GM21447 (cell line): ENCODE results near the gene NOTCH1.
"Not testable (repeated sequence)": the region's sequence is repeated elsewhere in the genome, so short reads cannot be mapped to it uniquely, and the experiment has no call there.

Source experiments
- ATAC-seq: cut with Tn5 transposase; IDR thresholded peaks from one replicate; pipeline ENCODE4 v1.9.1; 2021; ENCODE audit not compliant: unreplicated experiment

The NOTCH1 gene

GRCh38 chr9:136565715-136566552, 20.1 kb upstream of the NOTCH1 start:
- no peak for ATAC-seq

- ATAC-seq = no peak
These were observed 19.4 kb upstream of the NOTCH1 start for GRCh38 chr9:136565086-136565714.

GRCh38 chr9:136564379-136564988, 18.6 kb upstream of the NOTCH1 start:
- peak; percentile 76 for ATAC-seq

- ATAC-seq = no peak
These were observed 17.9 kb upstream of the NOTCH1 start for GRCh38 chr9:136563646-136564325.

- no peak for ATAC-seq
These were observed 17.1 kb upstream of the NOTCH1 start for GRCh38 chr9:136562746-136563495.

GRCh38 chr9:136561779-136562178, 15.9 kb upstream of the NOTCH1 start:
- no peak for ATAC-seq

- ATAC-seq = no peak
These were observed 14.7 kb upstream of the NOTCH1 start for GRCh38 chr9:136560586-136560985.

GRCh38 chr9:136559371-136559770, 13.5 kb upstream of the NOTCH1 start:
- ATAC-seq = not testable (repeated sequence)

- not testable (repeated sequence) for ATAC-seq
These were observed 13.0 kb upstream of the NOTCH1 start for GRCh38 chr9:136558846-136559245.

- no peak for ATAC-seq
These were observed 12.5 kb upstream of the NOTCH1 start for GRCh38 chr9:136558373-136558772.

- no peak for ATAC-seq
These were observed 11.2 kb upstream of the NOTCH1 start for GRCh38 chr9:136557036-136557435.

- ATAC-seq = no peak
These were observed 10.3 kb upstream of the NOTCH1 start for GRCh38 chr9:136556166-136556565.

- no peak for ATAC-seq
These were observed 9.0 kb upstream of the NOTCH1 start for GRCh38 chr9:136554870-136555269.

GRCh38 chr9:136553581-136553980, 7.7 kb upstream of the NOTCH1 start:
- ATAC-seq = no peak

- no peak for ATAC-seq
These were observed 6.4 kb upstream of the NOTCH1 start for GRCh38 chr9:136552117-136552703.

GRCh38 chr9:136551401-136552116, 5.7 kb upstream of the NOTCH1 start:
- no peak for ATAC-seq

- no peak for ATAC-seq
These were observed 4.8 kb upstream of the NOTCH1 start for GRCh38 chr9:136550439-136551289.

GRCh38 chr9:136549010-136549980, 3.4 kb upstream of the NOTCH1 start:
- ATAC-seq = no peak
